ENCODE measurements around the gene SLC22A23. TPM values are rescaled to one million over a fixed set of nuclear protein-coding genes. Genes with fewer than 3 reads are reported as not detected.
A peak's percentile ranks its signal among the peaks of the same experiment; 100 is the strongest.

SLC22A23 gene
- total RNA-seq, 1 donor from 2014 or later: 102 TPM

DNA sequence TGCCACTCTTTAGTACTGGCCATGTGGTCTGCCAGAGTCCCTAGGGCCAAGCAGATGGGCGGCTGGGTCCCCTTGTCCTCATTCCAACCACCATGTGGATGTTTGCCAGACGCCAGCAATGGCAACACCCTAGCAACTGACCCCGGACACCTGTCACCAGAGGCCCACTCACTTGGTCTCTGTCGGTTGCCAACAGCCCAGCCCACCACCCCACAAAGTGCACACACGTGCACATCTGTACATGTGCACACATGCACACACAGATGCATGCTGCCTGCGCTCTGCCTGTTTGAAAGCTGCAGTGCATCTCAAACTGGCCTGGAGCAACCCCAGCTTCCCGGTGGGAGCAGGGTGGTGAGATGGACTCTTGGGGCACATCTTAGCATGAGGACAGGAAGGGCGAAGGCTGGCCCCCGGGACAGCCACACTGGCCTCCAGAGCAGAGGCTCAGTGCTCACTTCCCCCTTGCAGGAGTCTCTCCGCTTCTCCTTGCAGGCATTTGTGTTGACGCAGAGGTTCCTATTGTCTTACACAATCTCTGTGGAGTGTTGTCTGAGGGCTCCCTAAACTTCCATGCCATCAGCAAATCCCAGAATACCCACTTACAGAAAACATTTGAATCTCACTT, 144.1 kb downstream of the SLC22A23 start:
- Mint-ChIP-seq H3K9me3 (ENCODE audit: unreplicated experiment) (peaks cover 20% of the 10 kb centered on the region), H3K4me3 (ENCODE audit: unreplicated experiment) (peak overlapping the region; percentile 27), H3K36me3 (ENCODE audit: unreplicated experiment) (peaks cover 7% of the 10 kb centered on the region), H3K27me3 (ENCODE audit: unreplicated experiment) (peaks cover 12% of the 10 kb centered on the region), H3K4me1 (ENCODE audit: low read depth, unreplicated experiment) (peaks cover 61% of the 10 kb centered on the region), H3K27ac (ENCODE audit: unreplicated experiment) (peak overlapping the region; percentile 94)
- peak; percentile 78 for DNase-seq
- TF ChIP-seq, protein P1, sequence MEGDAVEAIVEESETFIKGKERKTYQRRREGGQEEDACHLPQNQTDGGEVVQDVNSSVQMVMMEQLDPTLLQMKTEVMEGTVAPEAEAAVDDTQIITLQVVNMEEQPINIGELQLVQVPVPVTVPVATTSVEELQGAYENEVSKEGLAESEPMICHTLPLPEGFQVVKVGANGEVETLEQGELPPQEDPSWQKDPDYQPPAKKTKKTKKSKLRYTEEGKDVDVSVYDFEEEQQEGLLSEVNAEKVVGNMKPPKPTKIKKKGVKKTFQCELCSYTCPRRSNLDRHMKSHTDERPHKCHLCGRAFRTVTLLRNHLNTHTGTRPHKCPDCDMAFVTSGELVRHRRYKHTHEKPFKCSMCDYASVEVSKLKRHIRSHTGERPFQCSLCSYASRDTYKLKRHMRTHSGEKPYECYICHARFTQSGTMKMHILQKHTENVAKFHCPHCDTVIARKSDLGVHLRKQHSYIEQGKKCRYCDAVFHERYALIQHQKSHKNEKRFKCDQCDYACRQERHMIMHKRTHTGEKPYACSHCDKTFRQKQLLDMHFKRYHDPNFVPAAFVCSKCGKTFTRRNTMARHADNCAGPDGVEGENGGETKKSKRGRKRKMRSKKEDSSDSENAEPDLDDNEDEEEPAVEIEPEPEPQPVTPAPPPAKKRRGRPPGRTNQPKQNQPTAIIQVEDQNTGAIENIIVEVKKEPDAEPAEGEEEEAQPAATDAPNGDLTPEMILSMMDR (IDR thresholded peaks at IDR 0.05; ENCODE audit: partially characterized antibody, unreplicated experiment): no peak

DNA sequence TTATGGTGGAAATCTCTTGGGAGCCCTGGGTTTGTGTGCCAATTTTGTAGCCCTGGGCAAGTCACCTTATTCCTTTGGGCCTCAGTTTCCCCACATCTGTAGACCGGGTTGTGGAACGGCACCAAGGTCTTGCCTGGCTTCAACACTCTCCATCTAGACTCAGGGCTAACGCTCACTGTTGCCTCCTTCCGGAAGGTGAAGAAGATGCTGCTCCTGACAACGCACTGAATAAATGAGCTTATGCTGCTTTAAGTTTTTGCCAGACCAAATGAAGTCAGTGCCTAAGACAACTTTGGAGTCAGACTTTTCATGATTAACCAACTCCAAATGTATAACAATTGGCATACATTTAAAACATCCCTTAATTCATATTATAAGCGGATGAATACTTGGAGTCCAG, 145.0 kb downstream of the SLC22A23 start:
- DNase-seq: no peak
- TF ChIP-seq, protein P1 (IDR thresholded peaks at IDR 0.05; ENCODE audit: partially characterized antibody, unreplicated experiment): no peak
- peaks cover 17% of the 10 kb centered on the region for H3K9me3 Mint-ChIP-seq (ENCODE audit: unreplicated experiment)
- peaks cover 8% of the 10 kb centered on the region for H3K36me3 Mint-ChIP-seq (ENCODE audit: unreplicated experiment)
- H3K27ac Mint-ChIP-seq (ENCODE audit: unreplicated experiment): peak overlapping the region; percentile 94
- H3K4me1 Mint-ChIP-seq (ENCODE audit: low read depth, unreplicated experiment): peaks cover 52% of the 10 kb centered on the region
- H3K4me3 Mint-ChIP-seq (ENCODE audit: unreplicated experiment): no peak overlapping the region
- H3K27me3 Mint-ChIP-seq (ENCODE audit: unreplicated experiment): peaks cover 12% of the 10 kb centered on the region

GRCh38 chr6:3310703-3311102, 146.1 kb downstream of the SLC22A23 start:
- Mint-ChIP-seq H3K27me3 (ENCODE audit: unreplicated experiment) (peaks cover 12% of the 10 kb centered on the region), H3K4me3 (ENCODE audit: unreplicated experiment) (peak overlapping the region; percentile 52), H3K9me3 (ENCODE audit: unreplicated experiment) (peaks cover 17% of the 10 kb centered on the region), H3K36me3 (ENCODE audit: unreplicated experiment) (peaks cover 13% of the 10 kb centered on the region), H3K27ac (ENCODE audit: unreplicated experiment) (no peak overlapping the region), H3K4me1 (ENCODE audit: low read depth, unreplicated experiment) (peaks cover 46% of the 10 kb centered on the region)
- TF ChIP-seq, protein P1 (IDR thresholded peaks at IDR 0.05; ENCODE audit: partially characterized antibody, unreplicated experiment): no peak
- DNase-seq: no peak

- Mint-ChIP-seq H3K27ac (ENCODE audit: unreplicated experiment) (no peak overlapping the region), H3K9me3 (ENCODE audit: unreplicated experiment) (peaks cover 13% of the 10 kb centered on the region), H3K27me3 (ENCODE audit: unreplicated experiment) (peaks cover 12% of the 10 kb centered on the region), H3K4me1 (ENCODE audit: low read depth, unreplicated experiment) (peaks cover 43% of the 10 kb centered on the region), H3K4me3 (ENCODE audit: unreplicated experiment) (no peak overlapping the region), H3K36me3 (ENCODE audit: unreplicated experiment) (peaks cover 16% of the 10 kb centered on the region)
- DNase-seq: no peak
- TF ChIP-seq, protein P1 (IDR thresholded peaks at IDR 0.05; ENCODE audit: partially characterized antibody, unreplicated experiment): no peak
Observed at GRCh38 chr6:3310051-3310448, 146.8 kb downstream of the SLC22A23 start.

DNA sequence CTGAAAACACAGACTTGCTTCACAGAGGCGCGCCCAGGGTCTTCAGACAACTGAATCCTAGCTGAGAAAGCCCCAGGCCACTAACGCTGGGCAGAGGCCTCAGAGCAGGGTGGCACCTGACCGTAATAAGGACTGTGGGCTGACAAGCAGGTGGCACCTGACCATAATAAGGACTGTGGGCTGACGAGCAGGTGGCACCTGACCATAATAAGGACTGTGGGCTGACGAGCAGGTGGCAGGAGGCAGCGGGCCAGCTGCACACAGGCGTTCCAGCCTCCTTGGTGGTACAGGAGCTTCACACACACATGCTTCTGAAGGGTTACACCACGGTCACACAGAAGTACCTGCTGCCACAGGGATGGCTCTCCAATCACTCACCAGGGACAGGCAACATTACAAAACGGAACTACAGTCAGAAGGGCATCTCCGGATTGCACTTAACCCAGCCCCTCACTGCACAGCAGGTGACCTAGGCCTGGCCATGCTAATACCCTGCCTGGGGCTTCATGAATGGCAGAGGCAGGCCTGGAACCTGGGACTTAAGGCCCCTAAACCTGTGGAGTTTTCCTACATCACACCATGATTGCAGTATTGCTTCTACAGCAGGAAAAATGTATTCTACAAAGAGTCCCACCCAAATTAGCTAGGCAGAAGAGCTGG, 147.3 kb downstream of the SLC22A23 start:
- H3K27me3 Mint-ChIP-seq (ENCODE audit: unreplicated experiment): peaks cover 12% of the 10 kb centered on the region
- peaks cover 38% of the 10 kb centered on the region for H3K4me1 Mint-ChIP-seq (ENCODE audit: low read depth, unreplicated experiment)
- H3K27ac Mint-ChIP-seq (ENCODE audit: unreplicated experiment): no peak overlapping the region
- DNase-seq: no peak
- no peak overlapping the region for H3K4me3 Mint-ChIP-seq (ENCODE audit: unreplicated experiment)
- TF ChIP-seq, protein P1 (IDR thresholded peaks at IDR 0.05; ENCODE audit: partially characterized antibody, unreplicated experiment): no peak
- peaks cover 20% of the 10 kb centered on the region for H3K36me3 Mint-ChIP-seq (ENCODE audit: unreplicated experiment)
- H3K9me3 Mint-ChIP-seq (ENCODE audit: unreplicated experiment): peaks cover 16% of the 10 kb centered on the region

All from glutamatergic neuron (in vitro differentiated cells).